ENCODE results near the gene TBC1D22A. TPM values are rescaled to one million over a fixed set of nuclear protein-coding genes. Genes with fewer than 3 reads are reported as not detected.
A peak's percentile ranks its signal among the peaks of the same experiment; 100 is the strongest.

TBC1D22A gene
- total RNA-seq, 1 experiment from 2014 or later = 26.0 TPM

DNA sequence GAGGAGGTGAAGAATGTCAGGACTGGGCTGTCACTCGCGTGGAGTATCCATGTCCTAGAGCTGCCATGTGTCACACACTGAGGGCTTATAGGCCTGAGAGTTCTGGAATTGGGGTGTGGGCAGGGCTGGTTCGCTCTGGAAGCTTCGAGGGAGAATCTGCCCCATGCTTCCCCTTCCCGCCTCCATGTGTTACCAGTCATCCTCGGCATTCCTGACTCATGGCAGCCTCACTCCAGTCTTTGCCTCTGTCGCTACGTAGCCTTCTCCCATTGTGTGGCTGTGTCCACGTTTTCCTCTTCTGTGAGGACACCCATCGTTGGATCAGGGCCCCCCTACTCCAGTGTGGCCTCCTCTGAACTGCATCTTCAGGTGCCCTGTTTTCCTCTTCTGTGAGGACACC lies 301.2 kb downstream of the TBC1D22A start:
- Mint-ChIP-seq H3K4me3 (ENCODE audit: unreplicated experiment) (no peak overlapping the region), H3K27me3 (ENCODE audit: insufficient read depth, unreplicated experiment) (no peaks in the 10 kb centered on the region), H3K4me1 (ENCODE audit: insufficient read depth, unreplicated experiment) (no peaks in the 10 kb centered on the region), H3K36me3 (ENCODE audit: insufficient read depth, unreplicated experiment) (peaks cover 13% of the 10 kb centered on the region), H3K9me3 (ENCODE audit: unreplicated experiment) (no peaks in the 10 kb centered on the region), H3K27ac (ENCODE audit: low read depth, unreplicated experiment) (no peak overlapping the region)
- DNase-seq (ENCODE audit: unreplicated experiment) = no peak
- intact Hi-C loops (cut with micrococcal nuclease) = no loop called here
- ChIA-PET POLR2A (no interaction called here), CTCF (no interaction called here)
- no TSS peak for BruUV-seq (replicated peaks)
- TF ChIP-seq CTCF (IDR thresholded peaks at IDR 0.05; ENCODE audit: unreplicated experiment) = no peak

DNA sequence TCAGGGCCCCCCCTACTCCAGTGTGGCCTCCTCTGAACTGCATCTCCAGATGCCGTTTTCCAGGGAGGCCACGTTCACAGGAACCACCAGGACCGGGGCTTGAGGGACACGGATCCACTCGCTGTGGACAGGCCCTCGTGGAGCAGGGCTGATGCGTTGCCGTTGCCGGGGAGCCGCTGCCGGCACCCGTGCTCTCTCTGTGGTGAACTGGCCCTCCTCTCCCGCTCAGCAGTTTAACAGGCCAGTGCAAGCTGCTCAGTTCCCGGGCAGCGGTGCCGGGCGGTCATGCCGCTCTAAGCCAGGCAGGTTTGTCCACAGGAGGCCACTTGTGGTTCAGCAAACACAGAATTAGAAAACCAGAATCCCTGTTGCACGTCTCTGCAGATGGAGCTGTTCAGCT lies 301.6 kb downstream of the TBC1D22A start:
- Mint-ChIP-seq H3K36me3 (ENCODE audit: insufficient read depth, unreplicated experiment) (peaks cover 13% of the 10 kb centered on the region), H3K27ac (ENCODE audit: low read depth, unreplicated experiment) (no peak overlapping the region), H3K9me3 (ENCODE audit: unreplicated experiment) (no peaks in the 10 kb centered on the region), H3K4me3 (ENCODE audit: unreplicated experiment) (no peak overlapping the region), H3K4me1 (ENCODE audit: insufficient read depth, unreplicated experiment) (no peaks in the 10 kb centered on the region), H3K27me3 (ENCODE audit: insufficient read depth, unreplicated experiment) (no peaks in the 10 kb centered on the region)
- CTCF ChIA-PET = no interaction called here
- intact Hi-C loops (cut with micrococcal nuclease) = no loop called here
- DNase-seq (ENCODE audit: unreplicated experiment) = no peak
- TF ChIP-seq CTCF (IDR thresholded peaks at IDR 0.05; ENCODE audit: unreplicated experiment) = no peak
- no TSS peak for BruUV-seq (replicated peaks)
- POLR2A ChIA-PET = no interaction called here

DNA sequence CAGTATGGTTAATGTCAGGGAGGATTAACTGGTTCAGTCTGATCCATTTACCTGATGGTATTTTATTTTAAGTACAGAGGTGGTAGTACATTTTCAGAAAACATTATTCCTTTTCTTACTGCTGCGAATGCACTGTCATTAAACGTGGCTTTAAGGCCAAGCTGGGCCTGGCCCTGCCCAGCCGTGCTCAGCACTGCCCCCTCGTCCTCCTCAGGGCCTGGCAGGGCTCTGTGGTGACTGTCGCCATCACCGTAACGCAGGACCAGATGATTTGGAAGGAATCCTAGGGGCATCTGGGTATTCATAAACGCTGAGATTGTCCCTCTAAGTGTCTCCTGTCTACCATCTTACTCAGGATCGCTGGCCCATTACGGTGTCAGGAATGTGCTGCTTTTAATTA lies 302.0 kb downstream of the TBC1D22A start:
- intact Hi-C loops (cut with micrococcal nuclease) = no loop called here
- ChIA-PET CTCF (no interaction called here), POLR2A (no interaction called here)
- H3K27me3 Mint-ChIP-seq (ENCODE audit: insufficient read depth, unreplicated experiment) = no peaks in the 10 kb centered on the region
- H3K27ac Mint-ChIP-seq (ENCODE audit: low read depth, unreplicated experiment) = no peak overlapping the region
- H3K4me1 Mint-ChIP-seq (ENCODE audit: insufficient read depth, unreplicated experiment) = no peaks in the 10 kb centered on the region
- no TSS peak for BruUV-seq (replicated peaks)
- no peaks in the 10 kb centered on the region for H3K9me3 Mint-ChIP-seq (ENCODE audit: unreplicated experiment)
- TF ChIP-seq CTCF (IDR thresholded peaks at IDR 0.05; ENCODE audit: unreplicated experiment) = no peak
- peaks cover 11% of the 10 kb centered on the region for H3K36me3 Mint-ChIP-seq (ENCODE audit: insufficient read depth, unreplicated experiment)
- no peak for DNase-seq (ENCODE audit: unreplicated experiment)
- no peak overlapping the region for H3K4me3 Mint-ChIP-seq (ENCODE audit: unreplicated experiment)

DNA sequence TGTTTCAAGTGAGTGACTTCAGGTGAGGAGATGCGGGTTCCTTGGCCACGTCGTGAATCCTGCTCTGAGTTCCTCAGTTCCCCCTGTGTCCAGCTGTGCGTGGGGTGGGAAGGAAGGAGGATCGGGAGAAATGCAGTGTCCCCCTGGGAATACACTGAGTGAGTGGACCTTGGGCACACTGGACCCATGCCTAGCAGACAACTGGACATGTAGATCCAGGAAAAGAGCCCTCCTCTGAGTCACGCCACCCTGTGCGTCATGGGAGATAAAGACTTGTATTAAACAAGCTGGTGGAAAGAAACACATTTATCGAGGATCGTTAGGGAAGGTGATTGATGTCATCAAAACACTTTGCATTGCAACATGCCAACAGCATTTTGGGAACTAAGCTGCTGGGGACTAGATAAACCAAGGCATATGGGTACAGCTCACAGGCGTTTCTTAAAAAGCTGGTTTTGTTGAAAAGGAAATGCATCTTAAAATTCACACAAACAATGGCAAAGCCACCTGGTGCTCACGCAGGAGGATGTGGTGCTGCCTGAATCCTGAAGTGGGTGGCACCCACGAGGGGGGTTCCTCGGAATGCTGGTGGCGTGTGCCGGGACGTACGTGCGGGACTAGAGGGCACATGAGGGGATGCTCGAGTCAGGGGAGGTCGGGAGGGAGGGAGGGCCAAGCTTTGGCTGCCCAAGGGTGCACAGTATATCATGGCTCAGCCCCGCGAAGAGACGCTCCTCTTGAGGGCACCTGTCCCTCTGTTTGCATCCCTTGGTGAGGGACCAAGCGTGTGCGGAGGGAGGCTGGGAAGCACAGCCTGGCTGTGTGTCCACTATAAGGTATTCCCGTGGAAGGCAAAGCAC lies 303.5 kb downstream of the TBC1D22A start:
- TF ChIP-seq CTCF (IDR thresholded peaks at IDR 0.05; ENCODE audit: unreplicated experiment) = no peak
- H3K27ac Mint-ChIP-seq (ENCODE audit: low read depth, unreplicated experiment) = peak overlapping the region; percentile 51
- H3K4me1 Mint-ChIP-seq (ENCODE audit: insufficient read depth, unreplicated experiment) = no peaks in the 10 kb centered on the region
- H3K36me3 Mint-ChIP-seq (ENCODE audit: insufficient read depth, unreplicated experiment) = peaks cover 7% of the 10 kb centered on the region
- no peaks in the 10 kb centered on the region for H3K9me3 Mint-ChIP-seq (ENCODE audit: unreplicated experiment)
- no TSS peak for BruUV-seq (replicated peaks)
- no peak for DNase-seq (ENCODE audit: unreplicated experiment)
- H3K4me3 Mint-ChIP-seq (ENCODE audit: unreplicated experiment) = no peak overlapping the region
- no peaks in the 10 kb centered on the region for H3K27me3 Mint-ChIP-seq (ENCODE audit: insufficient read depth, unreplicated experiment)
- intact Hi-C loops (cut with micrococcal nuclease) = no loop called here
- ChIA-PET POLR2A (interaction anchor here (1.1 kb wide), 1 partner anchor 16 kb away, joined by 3 read pairs; no protein-coding TSS in a partner anchor), CTCF (no interaction called here)
